SK-N-SH treated with all-trans-retinoic acid at 6 μM for 48 hours (cell line): ENCODE results near the gene TNFRSF8.

Experiments used
- ATAC-seq: fragments of 200-7000 bp; cut with Tn5 transposase; 3 replicates; pipeline ENCODE4 v1.9.1; 2020; ENCODE audit warnings: mild to moderate bottlenecking, moderate library complexity
- ARNTL ChIP-seq: fragments of 450-650 bp; formaldehyde crosslinking; IDR thresholded peaks from 2 replicates; pipeline ENCODE4 v1.5.0; 2020; ENCODE audit warnings: low read depth, mild to moderate bottlenecking, moderate library complexity, borderline replicate concordance
- BACH2 ChIP-seq: fragments of 250-450 bp; sonication (Bioruptor Pico); IDR thresholded peaks from 2 replicates; pipeline ENCODE4 v1.9.0; 2021; ENCODE audit warnings: mild to moderate bottlenecking, borderline replicate concordance
- CREB5 ChIP-seq: fragments of 250-450 bp; sonication (Bioruptor Pico); IDR thresholded peaks from 2 replicates; pipeline ENCODE4 v1.5.1; 2020; ENCODE audit warnings: low read depth, mild to moderate bottlenecking, moderate library complexity
- CSDC2 ChIP-seq: fragments of 250-450 bp; sonication (Bioruptor Pico); IDR thresholded peaks from 2 replicates; pipeline ENCODE4 v1.5.0; 2020; ENCODE audit warnings: mild to moderate bottlenecking, moderate library complexity
- CSRNP3 ChIP-seq: fragments of 250-450 bp; sonication (Bioruptor Pico); IDR thresholded peaks from 2 replicates; pipeline ENCODE4 v1.5.1; 2021; ENCODE audit warnings: mild to moderate bottlenecking, moderate library complexity
- ESRRG ChIP-seq: fragments of 250-450 bp; sonication (Bioruptor Pico); IDR thresholded peaks from 2 replicates; pipeline ENCODE4 v1.6.1; 2021; ENCODE audit warnings: mild to moderate bottlenecking
- GLIS3 ChIP-seq: fragments of 250-450 bp; sonication (Bioruptor Pico); IDR thresholded peaks from 2 replicates; pipeline ENCODE4 v1.5.0; 2020; ENCODE audit warnings: mild to moderate bottlenecking, moderate library complexity
- ISL1 ChIP-seq: fragments of 250-450 bp; sonication (Bioruptor Pico); IDR thresholded peaks from 2 replicates; pipeline ENCODE4 v2.1.2; 2022; ENCODE audit warnings: mild to moderate bottlenecking, moderate library complexity
- OSR1 ChIP-seq: fragments of 250-450 bp; sonication (Bioruptor Pico); IDR thresholded peaks from 2 replicates; pipeline ENCODE4 v1.8.0; 2022; ENCODE audit warnings: moderate library complexity, mild to moderate bottlenecking, inconsistent platforms
- PATZ1 ChIP-seq: fragments of 250-450 bp; sonication (Bioruptor Pico); IDR thresholded peaks from 2 replicates; pipeline ENCODE4 v1.8.0; 2020; ENCODE audit warnings: mild to moderate bottlenecking, moderate library complexity, borderline replicate concordance
- PPARA ChIP-seq: fragments of 250-450 bp; sonication (Bioruptor Pico); IDR thresholded peaks from 2 replicates; pipeline ENCODE4 v1.5.0; 2020; ENCODE audit warnings: mild to moderate bottlenecking, borderline replicate concordance
- RARB ChIP-seq: fragments of 250-450 bp; sonication (Bioruptor Pico); IDR thresholded peaks from 2 replicates; pipeline ENCODE4 v1.8.0; 2021; ENCODE audit warnings: mild to moderate bottlenecking, moderate library complexity
- SNAI2 ChIP-seq: fragments of 250-450 bp; sonication (Bioruptor Pico); IDR thresholded peaks from 2 replicates; pipeline ENCODE4 v1.5.0; 2020; ENCODE audit warnings: mild to moderate bottlenecking, moderate library complexity
- TCF4 ChIP-seq: fragments of 250-450 bp; sonication (Bioruptor Pico); IDR thresholded peaks from 2 replicates; pipeline ENCODE4 v1.8.0; 2021; ENCODE audit warnings: mild to moderate bottlenecking, moderate library complexity, borderline replicate concordance
- TOX ChIP-seq: fragments of 250-450 bp; sonication (Bioruptor Pico); IDR thresholded peaks from 2 replicates; pipeline ENCODE4 v1.8.0; 2021; ENCODE audit warnings: mild to moderate bottlenecking, moderate library complexity, borderline replicate concordance
- TSHZ2 ChIP-seq: fragments of 250-450 bp; sonication (Bioruptor Pico); IDR thresholded peaks from 2 replicates; pipeline ENCODE4 v1.5.0; 2020; ENCODE audit warnings: mild to moderate bottlenecking, moderate library complexity
- ZC3H10 ChIP-seq: fragments of 250-450 bp; sonication (Bioruptor Pico); IDR thresholded peaks from 2 replicates; pipeline ENCODE4 v1.5.1; 2021; ENCODE audit warnings: mild to moderate bottlenecking, moderate library complexity
- ZFP3 ChIP-seq: fragments of 250-450 bp; sonication (Bioruptor Pico); IDR thresholded peaks from 2 replicates; pipeline ENCODE4 v1.5.0; 2020; ENCODE audit warnings: mild to moderate bottlenecking, moderate library complexity
- ZFP30 ChIP-seq: fragments of 450-650 bp; formaldehyde crosslinking; IDR thresholded peaks from 2 replicates; pipeline ENCODE4 v1.5.0; 2022; ENCODE audit warnings: mild to moderate bottlenecking, moderate library complexity
- ZNF565 ChIP-seq: fragments of 450-650 bp; formaldehyde crosslinking; conservative IDR thresholded peaks from 2 replicates; pipeline ENCODE4 v1.5.0; 2020; ENCODE audit warnings: low read depth, mild to moderate bottlenecking, moderate library complexity
- ZNF70 ChIP-seq: fragments of 450-650 bp; formaldehyde crosslinking; IDR thresholded peaks from 2 replicates; pipeline ENCODE4 v1.5.0; 2020; ENCODE audit warnings: mild to moderate bottlenecking, moderate library complexity

Gene TNFRSF8

GRCh38 chr1:12104417-12104816, 41.3 kb downstream of the TNFRSF8 start:
- ATAC-seq, result no peak
- no peak for TF ChIP-seq GLIS3 (CRISPR knock-in tag)
- no peak for TF ChIP-seq OSR1 (CRISPR knock-in tag)
- TF ChIP-seq PPARA (CRISPR knock-in tag), result no peak
- no peak for TF ChIP-seq RARB (CRISPR knock-in tag)
- no peak for TF ChIP-seq ZFP3 (CRISPR knock-in tag)
- no peak for TF ChIP-seq CSRNP3
- no peak for TF ChIP-seq ARNTL (CRISPR knock-in tag)
- TF ChIP-seq TOX, result no peak
- no peak for TF ChIP-seq BACH2 (CRISPR knock-in tag)
- no peak for TF ChIP-seq ZNF70 (CRISPR knock-in tag)
- TF ChIP-seq ESRRG (CRISPR knock-in tag), result no peak
- TF ChIP-seq ISL1 (CRISPR knock-in tag), result no peak
- no peak for TF ChIP-seq ZFP30 (CRISPR knock-in tag)
- TF ChIP-seq, all 23 proteins: peak for 0

- no peak for ATAC-seq
- TF ChIP-seq ZNF565 (CRISPR knock-in tag), result no peak
- TF ChIP-seq OSR1 (CRISPR knock-in tag), result no peak
- TF ChIP-seq BACH2 (CRISPR knock-in tag), result no peak
- no peak for TF ChIP-seq RARB (CRISPR knock-in tag)
- TF ChIP-seq ARNTL (CRISPR knock-in tag), result no peak
- no peak for TF ChIP-seq CSDC2 (CRISPR knock-in tag)
- TF ChIP-seq SNAI2, result no peak
- no peak for TF ChIP-seq ZC3H10 (CRISPR knock-in tag)
Observed at GRCh38 chr1:12106153-12106552, 43.0 kb downstream of the TNFRSF8 start.

- peak; percentile 82 for ATAC-seq
Observed at GRCh38 chr1:12106861-12107260, 43.8 kb downstream of the TNFRSF8 start.

- ATAC-seq, result no peak
- TF ChIP-seq ISL1 (CRISPR knock-in tag), result no peak
- TF ChIP-seq ZNF565 (CRISPR knock-in tag), result no peak
- TF ChIP-seq, all 23 proteins: peak for 0
Observed at GRCh38 chr1:12107718-12108117, 44.6 kb downstream of the TNFRSF8 start.

GRCh38 chr1:12109901-12110300, 46.8 kb downstream of the TNFRSF8 start:
- ATAC-seq, result no peak
- TF ChIP-seq ZFP30 (CRISPR knock-in tag) (no peak), PATZ1 (CRISPR knock-in tag) (no peak), ZC3H10 (CRISPR knock-in tag) (no peak), TCF4 (CRISPR knock-in tag) (no peak), CREB5 (no peak), BACH2 (CRISPR knock-in tag) (no peak)
- TF ChIP-seq, all 23 proteins: peak for 0

GRCh38 chr1:12111741-12112140, 48.6 kb downstream of the TNFRSF8 start:
- TF ChIP-seq TSHZ2 (CRISPR knock-in tag) (no peak), GLIS3 (CRISPR knock-in tag) (no peak), CSRNP3 (no peak), TOX (no peak), ZC3H10 (CRISPR knock-in tag) (no peak)
- no peak for ATAC-seq
